OCI-LY7 (cell line): Measurements from ENCODE around the gene PLIN5. TPM values are rescaled to one million over a fixed set of nuclear protein-coding genes. Genes with fewer than 3 reads are reported as not detected.

Source experiments
- BruUV-seq: library from RNA; stranded (reverse); fragments of 400-500 nt; replicated peaks from 2 replicates; lab custom pipeline; 2021; lab: Mats Ljungman, UMichigan
- CTCF ChIA-PET: fragments of 300-600 bp; sonication (Branson Sonifier 250); formaldehyde crosslinking; loops from one replicate; lab custom pipeline; 2022; ENCODE audit warnings: antibody characterized with exemption; ENCODE audit not compliant: unreplicated experiment; lab: Charles Lee
- POLR2A ChIA-PET: fragments of 300-600 bp; sonication (Branson Sonifier 250); formaldehyde crosslinking; loops from one replicate; lab custom pipeline; 2022; ENCODE audit warnings: antibody characterized with exemption; lab: Charles Lee
- DNase-seq: peaks from one replicate; pipeline ENCODE4 v3.0.0-alpha.2; 2015; ENCODE audit warnings: low spot score
- H2AFZ ChIP-seq: fragments of 200-600 bp; sonication (generic), shearing (Covaris generic); 2 replicates; pipeline ENCODE4 v1.6.1; 2014; ENCODE audit warnings: mild to moderate bottlenecking, antibody characterized with exemption, low read length, moderate library complexity
- H3K27ac ChIP-seq: fragments of 200-600 bp; sonication (generic); 2 replicates; pipeline ENCODE4 v1.5.1; 2014; ENCODE audit warnings: mixed run types, low read depth, mild to moderate bottlenecking, moderate library complexity, low read length, inconsistent platforms; ENCODE audit not compliant: poor library complexity, severe bottlenecking
- H3K36me3 ChIP-seq: fragments of 200-600 bp; sonication (generic); 2 replicates; pipeline ENCODE4 v1.6.1; 2014; ENCODE audit warnings: mild to moderate bottlenecking, antibody characterized with exemption, low read length, moderate library complexity, mixed read lengths; ENCODE audit not compliant: insufficient read depth
- H3K4me1 ChIP-seq: fragments of 200-600 bp; sonication (generic); 2 replicates; pipeline ENCODE4 v1.5.1; 2014; ENCODE audit warnings: mild to moderate bottlenecking, low read length; ENCODE audit not compliant: insufficient read depth, poor library complexity, severe bottlenecking
- H3K4me2 ChIP-seq: fragments of 200-600 bp; sonication (generic); 2 replicates; pipeline ENCODE4 v1.6.1; 2014; ENCODE audit warnings: mild to moderate bottlenecking, low read length
- H3K4me3 ChIP-seq: fragments of 200-600 bp; sonication (generic); 2 replicates; pipeline ENCODE4 v1.5.1; 2014; ENCODE audit warnings: mild to moderate bottlenecking, low read depth, low read length; ENCODE audit not compliant: poor library complexity, severe bottlenecking
- H3K79me2 ChIP-seq: fragments of 200-600 bp; sonication (generic); 2 replicates; pipeline ENCODE4 v1.6.1; 2016; ENCODE audit warnings: low read depth, mild to moderate bottlenecking, low read length, moderate library complexity, mixed read lengths; ENCODE audit not compliant: insufficient read depth
- H3K9me2 ChIP-seq: fragments of 200-600 bp; sonication (generic); 2 replicates; pipeline ENCODE4 v1.6.1; 2016; ENCODE audit warnings: mild to moderate bottlenecking, low read length, mixed read lengths; ENCODE audit not compliant: insufficient read depth
- H3K9me3 ChIP-seq: fragments of 200-600 bp; sonication (generic); 2 replicates; pipeline ENCODE4 v1.6.1; 2014; ENCODE audit warnings: mild to moderate bottlenecking, mixed run types, low read length, mixed read lengths
- H4K20me1 ChIP-seq: fragments of 200-600 bp; sonication (generic); 2 replicates; pipeline ENCODE4 v1.6.1; 2014; ENCODE audit warnings: mild to moderate bottlenecking, antibody characterized with exemption, low read length, moderate library complexity, mixed read lengths; ENCODE audit not compliant: insufficient read depth
- CTCF ChIP-seq: fragments of 200-600 bp; sonication (generic); conservative IDR thresholded peaks from 2 replicates; pipeline ENCODE4 v1.5.1; 2014; ENCODE audit warnings: mild to moderate bottlenecking, antibody characterized with exemption, low read length, moderate library complexity, mixed read lengths
- EZH2phosphoT487 ChIP-seq: fragments of 200-600 bp; sonication (generic); IDR thresholded peaks from 2 replicates; pipeline ENCODE4 v1.6.1; 2018; ENCODE audit warnings: low read depth, borderline replicate concordance, mild to moderate bottlenecking, mixed run types, antibody characterized with exemption, low read length, moderate library complexity, mixed read lengths
- intact Hi-C: fragments of 100-400 bp; cut with micrococcal nuclease; formaldehyde crosslinking; loops from one replicate; pipeline ENCODE4 v1.10.0; 2022; ENCODE audit not compliant: unreplicated experiment
- total RNA-seq, 2 experiments: library from RNA; depleted of rRNA in 1 of 2; stranded (reverse); fragments of >200 nt in 1 of 2; shearing (Covaris generic) in 1 of 2; gene quantifications; 2 replicates each; pipeline ENCODE4 v1.2.3, GENCODE V29; 2014 to 2022

The PLIN5 gene
- total RNA-seq, 2 experiments from 2014 or later = 0.85 to 1.9 TPM

GRCh38 chr19:4541114-4541805 lies 6.2 kb upstream of the PLIN5 start:
- no peaks in the 10 kb centered on the region for H3K9me2 ChIP-seq
- no peak for DNase-seq
- no peaks in the 10 kb centered on the region for H3K79me2 ChIP-seq
- POLR2A ChIA-PET = interaction anchor here (0.5 to 1.6 kb wide), 2 partner anchors 12 to 79 kb away, joined by 3 to 4 read pairs; no protein-coding TSS in a partner anchor
- H3K9me3 ChIP-seq = peaks cover 4% of the 10 kb centered on the region; the same call in 1 of the 2 replicates
- H3K4me3 ChIP-seq = no peak overlapping the region
- no peak overlapping the region for H2AFZ ChIP-seq
- peaks cover 9% of the 10 kb centered on the region for H3K4me1 ChIP-seq
- no TSS peak for BruUV-seq
- H3K27ac ChIP-seq = no peak overlapping the region
- intact Hi-C loops = no loop called here
- no peak overlapping the region for H3K4me2 ChIP-seq
- CTCF ChIA-PET = no interaction called here
- H3K36me3 ChIP-seq = no peaks in the 10 kb centered on the region
- TF ChIP-seq EZH2phosphoT487 (no peak), CTCF (no peak)
- no peaks in the 10 kb centered on the region for H4K20me1 ChIP-seq

GRCh38 chr19:4539693-4540581 lies 4.9 kb upstream of the PLIN5 start, which contains the start of gene LRG1:
LRG1 (minus strand) TSS chr19:4540036; CDS start chr19:4540013, 23 bp downstream.
- peak; percentile 50 for DNase-seq
- peaks cover 16% of the 10 kb centered on the region for H3K4me1 ChIP-seq
- intact Hi-C loops = no loop called here
- H2AFZ ChIP-seq = peak within 1 kb of the TSS; percentile 97
- no peaks in the 10 kb centered on the region for H3K36me3 ChIP-seq
- CTCF ChIA-PET = no interaction called here
- H3K79me2 ChIP-seq = no peaks in the 10 kb centered on the region
- H3K9me3 ChIP-seq = peaks cover 4% of the 10 kb centered on the region; the same call in 1 of the 2 replicates
- H3K4me3 ChIP-seq = peak within 1 kb of the TSS; percentile 50
- no peak within 1 kb of the TSS for H3K27ac ChIP-seq
- H3K4me2 ChIP-seq = peak within 1 kb of the TSS; percentile 54
- POLR2A ChIA-PET = interaction anchor here (0.6 to 1.6 kb wide), 4 partner anchors 11 to 1495 kb away, joined by 3 read pairs; no protein-coding TSS in a partner anchor
- no peak for TF ChIP-seq CTCF
- TF ChIP-seq EZH2phosphoT487 = no peak
- no peaks in the 10 kb centered on the region for H4K20me1 ChIP-seq
- H3K9me2 ChIP-seq = no peaks in the 10 kb centered on the region
- TSS peak; percentile 92 for BruUV-seq
